ENCODE measurements around the gene IDNK. TPM values are rescaled to one million over a fixed set of nuclear protein-coding genes. Genes with fewer than 3 reads are reported as not detected.

Gene IDNK
- 10.2 TPM for polyA plus RNA-seq (2012; ENCODE audit: low read depth, missing spikeins)

DNA sequence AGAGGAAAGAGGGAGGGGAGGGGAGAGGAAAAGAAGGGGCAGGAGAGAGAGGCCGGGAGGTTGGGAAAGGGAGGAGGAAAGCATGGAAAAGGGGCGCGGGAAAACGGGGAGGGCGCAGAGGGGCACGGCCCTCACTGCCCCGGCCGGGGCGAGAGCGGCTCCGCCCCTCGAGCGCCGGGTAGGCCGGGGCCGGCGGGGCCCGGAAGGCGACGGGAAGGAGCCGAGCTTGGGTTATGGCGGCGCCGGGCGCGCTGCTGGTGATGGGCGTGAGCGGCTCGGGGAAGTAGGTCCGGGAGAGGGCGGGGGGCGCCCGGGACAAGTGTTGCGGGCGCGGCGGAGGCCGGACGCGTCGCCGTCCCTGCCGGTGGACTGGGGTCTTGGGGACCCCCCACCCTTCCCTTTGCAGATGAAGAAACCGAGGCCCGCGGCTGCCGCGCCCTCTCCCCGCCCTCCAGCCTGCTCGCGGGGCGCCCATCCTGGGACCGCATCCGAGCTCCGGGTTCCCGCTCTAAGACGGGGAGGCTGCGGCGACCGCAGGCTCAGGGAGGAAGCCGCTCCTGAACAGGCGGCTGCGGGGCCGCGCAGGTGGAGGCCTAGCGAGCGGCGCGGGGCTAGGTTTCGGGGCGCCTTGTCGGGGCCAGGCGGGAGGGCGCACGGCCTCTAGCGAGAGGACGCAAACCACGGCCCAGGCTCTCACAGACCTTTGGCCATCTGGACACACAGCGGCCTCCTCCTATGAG is at the start of gene IDNK:
Gene IDNK (plus strand): TSS at position 205 of the 740 bp plus-strand sequence. CDS start 29 bp downstream, at position 234.
- FAIRE-seq (no peak), DNase-seq (ENCODE audit: insufficient read length, low spot score) (peak; percentile 71)
- TF ChIP-seq TAF1 (IDR thresholded peaks at IDR 0.05; ENCODE audit: low read depth, low read length), result no peak; the same call in 1 of the 2 replicates
- peak; percentile 75 for TF ChIP-seq POLR2A (IDR thresholded peaks at IDR 0.05; ENCODE audit: low read depth, low read length)

DNA sequence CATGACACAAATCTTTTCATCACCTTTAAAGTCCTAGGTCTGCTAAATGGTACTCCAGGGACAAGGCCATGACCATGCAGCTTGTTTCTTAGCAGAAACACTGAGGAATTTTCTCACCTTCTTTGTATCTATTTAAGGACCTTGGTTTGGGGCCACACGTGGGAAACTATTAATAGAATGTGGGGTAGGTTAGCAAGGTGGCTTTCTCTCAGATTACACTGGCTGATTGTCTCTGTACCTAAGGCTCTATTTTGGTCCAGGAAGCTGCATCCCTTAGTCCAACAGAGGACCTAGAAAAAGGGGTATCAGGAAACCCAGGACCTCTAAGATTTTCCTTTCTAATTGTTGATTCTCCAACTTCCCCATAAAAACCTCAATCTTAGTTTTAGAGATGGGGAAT is 48.5 kb upstream of the IDNK start:
- DNase-seq (ENCODE audit: insufficient read length, low spot score) (no peak), FAIRE-seq (no peak)
- TF ChIP-seq SPI1 (IDR thresholded peaks at IDR 0.05; ENCODE audit: low read depth, low read length), result no peak
- no peak for TF ChIP-seq POLR2AphosphoS5 (IDR thresholded peaks at IDR 0.05; ENCODE audit: low read depth, low read length)
- TF ChIP-seq TAF1 (IDR thresholded peaks at IDR 0.05; ENCODE audit: low read depth, low read length), result no peak
- TF ChIP-seq POU2F2 (IDR thresholded peaks at IDR 0.05; ENCODE audit: low read depth, low read length), result no peak
- TF ChIP-seq PAX5 (IDR thresholded peaks at IDR 0.05; ENCODE audit: insufficient read depth, low read length, severe bottlenecking), result no peak
- no peak for TF ChIP-seq POLR2A (IDR thresholded peaks at IDR 0.05; ENCODE audit: low read depth, low read length)

DNA sequence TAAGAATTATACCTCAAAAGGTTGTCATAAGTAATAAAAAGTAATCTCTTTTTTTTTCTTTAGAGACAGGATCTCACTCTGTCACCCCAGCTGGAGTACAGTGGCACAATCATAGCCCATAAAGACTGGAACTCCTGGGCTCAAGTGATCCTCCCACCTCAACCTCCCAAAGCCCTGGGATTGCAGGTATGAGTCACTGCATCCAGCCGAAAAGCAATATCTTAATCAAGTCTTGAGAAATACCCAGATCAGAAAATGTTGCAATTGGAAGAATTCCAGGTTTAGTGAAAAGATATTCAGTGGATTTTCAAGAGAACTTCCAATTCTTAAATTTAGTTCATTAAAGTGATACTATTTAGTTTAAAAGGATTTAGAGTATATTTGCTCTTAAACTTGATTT is 40.9 kb upstream of the IDNK start:
- FAIRE-seq, result no peak
- DNase-seq (ENCODE audit: insufficient read length, low spot score), result no peak
- TF ChIP-seq SPI1 (IDR thresholded peaks at IDR 0.05; ENCODE audit: low read depth, low read length), result no peak
- TF ChIP-seq PAX5 (IDR thresholded peaks at IDR 0.05; ENCODE audit: insufficient read depth, low read length, severe bottlenecking), result no peak
- no peak for TF ChIP-seq TAF1 (IDR thresholded peaks at IDR 0.05; ENCODE audit: low read depth, low read length)
- no peak for TF ChIP-seq POLR2A (IDR thresholded peaks at IDR 0.05; ENCODE audit: low read depth, low read length)
- no peak for TF ChIP-seq POU2F2 (IDR thresholded peaks at IDR 0.05; ENCODE audit: low read depth, low read length)
- no peak for TF ChIP-seq POLR2AphosphoS5 (IDR thresholded peaks at IDR 0.05; ENCODE audit: low read depth, low read length)

DNA sequence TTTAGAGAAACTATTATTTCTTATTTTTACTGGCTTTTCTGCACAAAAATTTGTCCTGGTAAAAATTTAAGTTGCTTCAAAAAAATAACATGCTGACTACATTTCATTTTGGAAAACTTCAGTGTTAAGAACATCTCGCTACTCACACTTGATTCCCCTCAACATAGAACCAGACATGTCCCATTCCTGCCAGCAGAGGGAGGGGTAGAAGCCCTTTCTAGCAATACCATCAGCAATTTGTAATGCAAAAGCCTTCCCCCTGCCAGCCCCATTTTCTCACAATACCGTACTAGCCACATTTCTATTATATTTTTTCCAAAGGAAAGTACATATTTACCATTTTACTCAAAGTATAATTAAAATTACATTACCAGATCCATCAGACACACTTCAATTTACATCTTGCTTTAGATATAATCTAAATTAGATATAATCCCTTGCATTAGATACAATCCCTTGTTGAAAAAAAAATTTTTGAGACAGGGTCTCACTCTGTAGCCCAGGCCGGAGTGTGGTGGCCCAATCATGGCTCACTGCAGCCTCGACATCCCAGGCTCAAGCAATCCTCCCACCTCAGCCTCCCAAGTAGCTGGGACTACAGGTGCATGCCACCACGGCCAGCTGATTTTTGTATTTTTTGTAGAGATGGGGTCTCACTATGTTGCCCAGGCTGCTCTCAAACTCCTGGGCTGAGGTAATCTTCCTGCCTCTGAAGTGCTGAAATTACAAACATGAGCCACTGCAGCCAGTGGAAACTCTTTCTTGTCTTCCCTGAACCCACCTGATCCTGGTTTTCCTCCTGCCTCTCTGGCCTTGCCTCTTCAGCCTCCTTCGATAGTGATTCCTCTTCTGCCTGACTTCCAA is 39.6 kb upstream of the IDNK start:
- DNase-seq (ENCODE audit: insufficient read length, low spot score) (peak; percentile 14), FAIRE-seq (peak; percentile 31)
- TF ChIP-seq TAF1 (IDR thresholded peaks at IDR 0.05; ENCODE audit: low read depth, low read length) (no peak), POU2F2 (IDR thresholded peaks at IDR 0.05; ENCODE audit: low read depth, low read length) (no peak), SPI1 (IDR thresholded peaks at IDR 0.05; ENCODE audit: low read depth, low read length) (no peak), POLR2A (IDR thresholded peaks at IDR 0.05; ENCODE audit: low read depth, low read length) (no peak), POLR2AphosphoS5 (IDR thresholded peaks at IDR 0.05; ENCODE audit: low read depth, low read length) (no peak), PAX5 (IDR thresholded peaks at IDR 0.05; ENCODE audit: insufficient read depth, low read length, severe bottlenecking) (no peak)

DNA sequence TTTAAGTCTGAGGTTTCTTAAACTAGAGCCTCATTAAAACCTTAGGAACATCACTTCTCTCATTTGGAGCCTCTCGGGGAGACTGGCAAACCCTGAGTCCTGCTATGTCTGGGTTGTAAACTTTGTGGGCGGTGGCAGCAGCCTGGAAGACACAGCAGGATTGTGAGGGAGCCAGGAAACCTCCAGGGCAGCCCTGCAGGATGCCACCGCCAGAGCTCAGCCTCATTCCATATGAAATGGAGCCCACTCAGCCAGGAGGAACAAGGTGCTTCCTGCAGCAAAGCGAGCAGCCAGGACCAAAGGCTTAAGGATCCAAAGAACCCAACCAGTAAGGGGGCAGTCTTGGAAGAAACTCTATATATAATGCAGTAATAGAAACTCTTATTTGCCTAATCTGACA is 37.9 kb upstream of the IDNK start:
- no peak for DNase-seq (ENCODE audit: insufficient read length, low spot score)
- no peak for FAIRE-seq
- TF ChIP-seq TAF1 (IDR thresholded peaks at IDR 0.05; ENCODE audit: low read depth, low read length) (no peak), POLR2AphosphoS5 (IDR thresholded peaks at IDR 0.05; ENCODE audit: low read depth, low read length) (no peak), POLR2A (IDR thresholded peaks at IDR 0.05; ENCODE audit: low read depth, low read length) (no peak), POU2F2 (IDR thresholded peaks at IDR 0.05; ENCODE audit: low read depth, low read length) (no peak), PAX5 (IDR thresholded peaks at IDR 0.05; ENCODE audit: insufficient read depth, low read length, severe bottlenecking) (no peak), SPI1 (IDR thresholded peaks at IDR 0.05; ENCODE audit: low read depth, low read length) (no peak)

DNA sequence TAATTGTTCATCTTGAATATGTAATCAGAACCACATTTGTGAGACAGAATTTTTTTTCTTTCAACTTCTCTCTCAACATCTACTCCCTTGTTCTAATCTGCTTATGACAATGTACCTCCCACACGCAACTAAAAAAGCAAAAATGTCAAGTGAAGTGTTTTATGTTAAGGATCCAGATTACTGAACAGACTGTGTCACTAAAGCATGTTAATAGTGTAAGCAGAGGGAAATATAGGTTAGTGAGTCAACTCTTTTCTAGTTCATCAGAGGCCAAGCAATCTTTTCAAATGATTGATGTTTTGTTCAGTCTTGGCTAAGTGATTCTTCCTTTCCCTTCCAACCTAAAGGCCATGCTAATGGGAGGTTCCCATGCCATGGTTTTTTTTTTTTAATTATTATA is 34.7 kb upstream of the IDNK start:
- no peak for FAIRE-seq
- TF ChIP-seq POLR2A (IDR thresholded peaks at IDR 0.05; ENCODE audit: low read depth, low read length), result no peak
- no peak for TF ChIP-seq TAF1 (IDR thresholded peaks at IDR 0.05; ENCODE audit: low read depth, low read length)
- TF ChIP-seq POU2F2 (IDR thresholded peaks at IDR 0.05; ENCODE audit: low read depth, low read length), result no peak
- no peak for TF ChIP-seq PAX5 (IDR thresholded peaks at IDR 0.05; ENCODE audit: insufficient read depth, low read length, severe bottlenecking)
- no peak for TF ChIP-seq POLR2AphosphoS5 (IDR thresholded peaks at IDR 0.05; ENCODE audit: low read depth, low read length)
- no peak for TF ChIP-seq SPI1 (IDR thresholded peaks at IDR 0.05; ENCODE audit: low read depth, low read length)
- no peak for DNase-seq (ENCODE audit: insufficient read length, low spot score)

DNA sequence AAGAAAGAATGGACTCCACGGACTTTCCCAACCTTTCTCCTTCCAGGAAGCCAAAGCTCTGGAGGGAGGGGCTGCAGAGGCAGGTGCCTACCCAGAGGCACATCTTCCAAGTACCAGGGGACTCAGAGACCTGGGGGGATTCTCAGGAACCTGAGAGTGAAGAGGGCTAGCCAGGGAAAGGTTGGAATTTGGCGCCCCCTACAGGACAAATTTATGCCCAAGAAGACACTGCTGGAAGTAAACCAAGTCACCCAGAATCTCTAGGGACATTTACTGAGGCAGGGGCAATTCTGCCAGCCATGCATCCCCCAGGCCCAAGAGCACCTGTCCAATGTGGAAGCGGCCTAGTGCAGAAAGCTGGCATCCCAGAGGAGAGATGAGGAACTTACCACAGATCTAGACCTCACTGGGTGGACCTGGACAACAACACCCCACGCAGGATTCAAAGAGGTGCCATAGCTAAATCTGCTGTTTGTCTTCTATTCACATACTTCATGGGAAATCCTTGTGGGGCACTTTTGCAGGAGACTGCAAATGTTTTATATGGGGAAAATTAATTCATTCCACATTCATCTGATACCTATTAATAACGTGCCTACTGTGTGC is 25.9 kb upstream of the IDNK start:
- FAIRE-seq, result no peak
- DNase-seq (ENCODE audit: insufficient read length, low spot score), result peak; percentile 44
- TF ChIP-seq TAF1 (IDR thresholded peaks at IDR 0.05; ENCODE audit: low read depth, low read length) (no peak), PAX5 (IDR thresholded peaks at IDR 0.05; ENCODE audit: insufficient read depth, low read length, severe bottlenecking) (no peak), POU2F2 (IDR thresholded peaks at IDR 0.05; ENCODE audit: low read depth, low read length) (no peak), POLR2AphosphoS5 (IDR thresholded peaks at IDR 0.05; ENCODE audit: low read depth, low read length) (no peak), POLR2A (IDR thresholded peaks at IDR 0.05; ENCODE audit: low read depth, low read length) (no peak), SPI1 (IDR thresholded peaks at IDR 0.05; ENCODE audit: low read depth, low read length) (no peak)

DNA sequence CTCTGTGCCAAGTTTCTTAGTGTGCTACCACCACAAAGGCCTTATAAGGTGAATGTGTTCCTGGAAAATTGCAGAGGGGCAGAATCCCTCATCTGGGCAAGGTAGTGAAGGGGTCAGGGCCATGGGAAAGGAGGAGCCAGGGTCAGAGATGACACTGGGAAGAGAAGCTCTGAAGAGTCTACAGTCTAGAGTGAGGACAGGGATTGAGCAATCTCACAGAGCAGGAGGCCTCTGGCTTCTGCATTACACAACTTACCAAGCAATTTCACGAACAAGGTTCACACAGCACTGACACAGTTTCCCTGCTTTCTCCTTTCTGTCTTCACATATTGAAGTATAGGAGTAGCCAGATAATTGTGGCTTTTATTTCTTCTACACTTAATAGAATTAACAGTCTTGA is 24.5 kb upstream of the IDNK start:
- no peak for DNase-seq (ENCODE audit: insufficient read length, low spot score)
- TF ChIP-seq POLR2A (IDR thresholded peaks at IDR 0.05; ENCODE audit: low read depth, low read length) (no peak), POU2F2 (IDR thresholded peaks at IDR 0.05; ENCODE audit: low read depth, low read length) (no peak), TAF1 (IDR thresholded peaks at IDR 0.05; ENCODE audit: low read depth, low read length) (no peak), POLR2AphosphoS5 (IDR thresholded peaks at IDR 0.05; ENCODE audit: low read depth, low read length) (no peak), SPI1 (IDR thresholded peaks at IDR 0.05; ENCODE audit: low read depth, low read length) (no peak), PAX5 (IDR thresholded peaks at IDR 0.05; ENCODE audit: insufficient read depth, low read length, severe bottlenecking) (no peak)
- no peak for FAIRE-seq

DNA sequence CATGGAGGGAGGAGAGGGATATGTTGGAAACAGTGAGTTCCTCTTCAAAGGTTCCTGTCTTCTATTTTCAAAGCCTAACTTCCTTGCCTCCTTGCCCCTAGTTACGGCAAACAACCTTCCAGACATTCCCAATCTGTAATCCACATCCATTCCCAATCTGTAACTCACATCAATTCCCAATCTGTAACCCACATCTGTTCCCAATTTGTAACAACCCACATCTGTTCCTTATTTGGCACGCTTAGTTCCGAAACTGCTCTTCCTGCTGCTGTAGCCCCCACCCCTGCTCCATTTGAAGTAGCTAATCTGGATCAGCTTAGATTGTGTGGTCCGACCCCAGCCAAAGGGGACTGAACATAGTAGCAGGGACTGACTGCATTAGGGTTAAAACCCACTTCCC is 23.9 kb upstream of the IDNK start:
- no peak for FAIRE-seq
- no peak for DNase-seq (ENCODE audit: insufficient read length, low spot score)
- TF ChIP-seq PAX5 (IDR thresholded peaks at IDR 0.05; ENCODE audit: insufficient read depth, low read length, severe bottlenecking), result no peak
- no peak for TF ChIP-seq TAF1 (IDR thresholded peaks at IDR 0.05; ENCODE audit: low read depth, low read length)
- no peak for TF ChIP-seq POU2F2 (IDR thresholded peaks at IDR 0.05; ENCODE audit: low read depth, low read length)
- TF ChIP-seq POLR2A (IDR thresholded peaks at IDR 0.05; ENCODE audit: low read depth, low read length), result no peak
- TF ChIP-seq SPI1 (IDR thresholded peaks at IDR 0.05; ENCODE audit: low read depth, low read length), result no peak
- TF ChIP-seq POLR2AphosphoS5 (IDR thresholded peaks at IDR 0.05; ENCODE audit: low read depth, low read length), result no peak
